Astrocyte of the spinal cord (primary cell): Measurements from ENCODE around the gene MN1.
A peak's percentile ranks its signal among the peaks of the same experiment; 100 is the strongest.

Experiments
- DNase-seq: peaks from one replicate; pipeline ENCODE4 v3.0.0; 2011; ENCODE audit warnings: low read depth, low spot score
- H3K4me3 ChIP-seq: 2 replicates; pipeline ENCODE4 v1.5.1; 2011; ENCODE audit warnings: low read depth, mild to moderate bottlenecking, low read length, moderate library complexity
- in situ Hi-C: cut with HindIII; loops from 2 replicates; pipeline ENCODE4 v1.10.0; 2017; ENCODE audit warnings: low sequenced_read_pairs
- TF ChIP-seq, protein P1 (sequence below): IDR thresholded peaks from 2 replicates; pipeline ENCODE4 v1.5.1; 2012; ENCODE audit warnings: low read depth, mild to moderate bottlenecking, low read length, inconsistent platforms

The MN1 gene

DNA sequence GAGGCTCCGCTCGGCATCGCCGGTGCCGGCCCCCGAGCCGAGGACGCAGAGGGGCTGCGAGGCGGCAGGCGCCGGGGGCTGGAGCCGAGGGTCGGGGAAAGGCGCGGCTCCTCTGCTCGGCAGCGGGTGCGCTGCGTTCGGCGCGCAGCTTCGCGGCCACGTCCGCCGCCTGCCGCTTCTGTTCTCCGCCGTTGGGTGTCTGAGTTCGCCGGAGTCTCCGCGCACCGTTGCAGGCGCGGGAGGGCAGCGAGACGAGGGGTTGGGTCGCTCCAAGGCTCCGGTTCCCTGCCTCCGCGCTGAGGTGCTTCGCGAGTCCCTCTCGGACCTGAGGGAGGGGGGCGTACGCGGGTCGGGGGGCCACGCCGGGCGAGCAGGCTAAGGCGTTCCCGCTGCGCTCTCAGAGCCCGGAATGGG, 347 bp downstream of the MN1 start:
- peak overlapping the region; percentile 64 for H3K4me3 ChIP-seq
- peak; percentile 39 for DNase-seq
- in situ Hi-C loops = no loop called here
- TF ChIP-seq, protein P1, sequence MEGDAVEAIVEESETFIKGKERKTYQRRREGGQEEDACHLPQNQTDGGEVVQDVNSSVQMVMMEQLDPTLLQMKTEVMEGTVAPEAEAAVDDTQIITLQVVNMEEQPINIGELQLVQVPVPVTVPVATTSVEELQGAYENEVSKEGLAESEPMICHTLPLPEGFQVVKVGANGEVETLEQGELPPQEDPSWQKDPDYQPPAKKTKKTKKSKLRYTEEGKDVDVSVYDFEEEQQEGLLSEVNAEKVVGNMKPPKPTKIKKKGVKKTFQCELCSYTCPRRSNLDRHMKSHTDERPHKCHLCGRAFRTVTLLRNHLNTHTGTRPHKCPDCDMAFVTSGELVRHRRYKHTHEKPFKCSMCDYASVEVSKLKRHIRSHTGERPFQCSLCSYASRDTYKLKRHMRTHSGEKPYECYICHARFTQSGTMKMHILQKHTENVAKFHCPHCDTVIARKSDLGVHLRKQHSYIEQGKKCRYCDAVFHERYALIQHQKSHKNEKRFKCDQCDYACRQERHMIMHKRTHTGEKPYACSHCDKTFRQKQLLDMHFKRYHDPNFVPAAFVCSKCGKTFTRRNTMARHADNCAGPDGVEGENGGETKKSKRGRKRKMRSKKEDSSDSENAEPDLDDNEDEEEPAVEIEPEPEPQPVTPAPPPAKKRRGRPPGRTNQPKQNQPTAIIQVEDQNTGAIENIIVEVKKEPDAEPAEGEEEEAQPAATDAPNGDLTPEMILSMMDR = peak; percentile 3

DNA sequence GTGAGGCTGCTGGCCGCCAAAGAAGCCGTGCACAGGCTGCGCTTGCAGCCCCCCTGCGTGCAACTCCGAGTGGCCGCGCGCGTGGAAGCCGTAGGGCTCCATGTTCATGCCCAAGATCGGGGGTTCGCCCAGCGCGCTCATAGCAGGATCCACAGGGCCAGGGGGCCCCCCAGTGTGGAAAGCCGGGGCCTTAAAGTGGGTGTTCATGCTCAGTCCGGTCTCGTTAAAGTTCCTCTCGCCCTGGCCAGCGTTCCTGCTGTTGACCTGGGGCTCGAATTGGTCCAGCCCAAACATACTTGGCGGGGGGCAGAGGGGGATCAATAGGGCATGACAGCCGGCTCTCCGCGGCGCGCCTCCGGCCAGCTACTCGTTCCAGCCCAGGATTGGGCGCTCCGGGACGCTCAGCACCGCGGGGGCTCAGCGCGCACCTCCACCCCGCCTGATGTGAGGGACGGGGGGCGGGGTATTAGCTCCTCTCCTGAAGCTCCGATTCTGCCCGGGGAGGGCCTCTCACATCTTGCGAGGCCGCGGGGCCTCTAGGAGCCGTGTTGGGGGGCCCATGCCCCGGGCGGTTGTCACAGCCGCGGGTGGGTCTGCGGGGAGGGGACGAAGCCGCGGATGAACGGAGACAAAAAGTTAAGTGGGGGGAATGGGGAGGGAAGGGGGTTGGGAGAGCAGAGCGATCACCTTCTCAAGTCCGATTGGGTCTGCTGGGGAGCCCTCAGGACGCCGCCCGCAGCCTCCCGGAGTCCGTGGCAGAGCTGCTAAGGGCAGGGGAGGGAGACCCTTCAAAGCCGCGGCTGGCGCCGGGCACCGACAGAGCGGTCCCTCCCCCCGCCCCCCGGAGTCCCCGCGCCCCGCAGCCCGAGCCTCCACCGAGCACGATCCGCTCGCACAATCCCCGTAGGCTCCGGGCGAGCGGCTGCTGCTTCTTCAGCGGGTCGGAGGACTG, 1.0 kb downstream of the MN1 start:
- peak; percentile 42 for DNase-seq
- H3K4me3 ChIP-seq = peak overlapping the region; percentile 64
- in situ Hi-C loops = no loop called here
- TF ChIP-seq, protein P1 = no peak

DNA sequence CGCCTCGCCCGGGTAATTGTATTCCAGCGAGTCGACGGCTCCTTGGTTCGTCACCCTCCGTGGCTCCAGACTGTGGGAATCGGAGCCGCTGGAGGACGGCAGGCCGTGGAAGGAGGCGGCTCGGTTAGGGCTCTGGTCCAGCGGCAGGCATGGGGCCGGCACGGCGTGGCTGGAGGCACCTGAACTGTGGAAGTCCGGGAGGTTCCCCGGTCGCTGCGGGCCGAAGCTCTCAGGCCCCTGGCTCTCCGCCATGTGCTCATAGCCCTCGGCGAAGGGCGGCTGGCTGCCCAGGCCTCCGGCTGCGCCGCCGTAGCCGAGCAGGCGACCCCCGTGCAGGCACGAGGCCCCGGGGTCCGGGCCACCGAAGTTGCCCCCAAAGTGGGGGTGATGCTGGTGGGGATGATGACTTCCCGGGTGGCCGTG, 1.7 kb downstream of the MN1 start:
- in situ Hi-C loops = no loop called here
- TF ChIP-seq, protein P1 = no peak
- H3K4me3 ChIP-seq = peak overlapping the region; percentile 64
- DNase-seq = no peak

DNA sequence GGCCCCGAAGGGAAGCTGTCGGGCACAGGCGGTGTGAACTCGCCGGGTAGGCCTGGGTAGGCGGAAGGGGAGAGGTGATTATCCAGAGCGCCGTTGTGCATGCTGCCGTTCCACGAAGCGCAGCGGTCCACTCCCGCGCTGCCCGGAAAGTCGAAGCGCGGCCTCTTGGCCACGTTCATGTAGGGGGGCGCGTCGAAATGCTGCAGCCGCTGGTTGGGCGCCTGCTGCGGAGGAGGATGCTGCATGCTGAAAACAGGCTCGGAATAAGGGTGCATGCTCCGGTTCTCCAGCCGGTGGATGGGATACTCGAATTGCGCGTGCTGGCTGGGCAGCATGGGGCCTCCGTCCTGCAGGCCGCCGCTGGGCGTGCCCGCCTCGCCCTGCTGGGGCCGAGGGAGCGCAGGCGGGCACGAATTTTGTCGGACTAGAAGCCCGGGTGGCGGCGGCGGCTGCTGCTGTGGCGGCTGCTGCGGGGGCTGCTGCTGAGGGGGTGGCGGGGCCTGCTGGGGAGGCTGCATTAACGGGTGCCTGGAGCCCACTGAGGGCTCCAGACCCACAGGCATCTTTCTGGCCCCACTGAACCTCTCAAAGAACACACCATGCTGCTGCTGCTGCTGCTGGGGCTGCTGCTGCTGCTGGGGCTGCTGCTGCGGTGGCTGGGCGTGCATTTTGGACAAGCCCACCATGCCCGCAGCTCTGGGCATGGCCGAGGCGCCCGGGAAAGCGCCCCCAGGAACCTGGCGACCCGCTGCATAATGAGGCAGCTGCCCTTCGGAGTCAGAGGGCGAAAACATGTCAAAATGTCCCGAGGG, 2.3 kb downstream of the MN1 start:
- peak; percentile 48 for DNase-seq
- TF ChIP-seq, protein P1 = no peak
- H3K4me3 ChIP-seq = peak overlapping the region; percentile 64
- in situ Hi-C loops = no loop called here

DNA sequence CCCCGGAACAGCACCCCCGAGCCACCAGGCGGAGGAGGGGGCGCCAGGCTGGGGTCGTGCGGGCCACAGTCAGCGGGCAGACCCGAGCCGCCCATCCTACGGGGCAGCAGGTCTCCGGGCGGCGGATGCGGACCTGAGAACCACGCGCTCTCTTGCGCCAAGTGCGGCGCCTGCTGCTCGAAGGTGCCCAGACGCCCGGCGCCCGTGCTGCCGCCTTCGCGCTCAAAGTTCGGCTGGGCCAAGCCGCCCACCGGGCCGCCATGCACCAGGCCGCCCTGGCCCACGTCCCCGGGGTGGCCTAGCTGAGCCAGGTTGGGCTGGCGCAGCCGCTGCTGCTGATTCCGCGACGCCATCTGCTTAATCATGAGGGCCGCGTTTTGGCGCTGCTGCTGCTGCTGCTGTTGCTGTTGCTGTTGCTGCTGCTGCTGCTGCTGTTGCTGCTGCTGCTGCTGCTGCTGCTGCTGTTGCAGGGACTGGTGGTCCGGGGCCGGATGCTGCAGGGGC, 3.0 kb downstream of the MN1 start:
- DNase-seq = no peak
- H3K4me3 ChIP-seq = peak overlapping the region; percentile 14
- TF ChIP-seq, protein P1 = no peak
- in situ Hi-C loops = no loop called here

DNA sequence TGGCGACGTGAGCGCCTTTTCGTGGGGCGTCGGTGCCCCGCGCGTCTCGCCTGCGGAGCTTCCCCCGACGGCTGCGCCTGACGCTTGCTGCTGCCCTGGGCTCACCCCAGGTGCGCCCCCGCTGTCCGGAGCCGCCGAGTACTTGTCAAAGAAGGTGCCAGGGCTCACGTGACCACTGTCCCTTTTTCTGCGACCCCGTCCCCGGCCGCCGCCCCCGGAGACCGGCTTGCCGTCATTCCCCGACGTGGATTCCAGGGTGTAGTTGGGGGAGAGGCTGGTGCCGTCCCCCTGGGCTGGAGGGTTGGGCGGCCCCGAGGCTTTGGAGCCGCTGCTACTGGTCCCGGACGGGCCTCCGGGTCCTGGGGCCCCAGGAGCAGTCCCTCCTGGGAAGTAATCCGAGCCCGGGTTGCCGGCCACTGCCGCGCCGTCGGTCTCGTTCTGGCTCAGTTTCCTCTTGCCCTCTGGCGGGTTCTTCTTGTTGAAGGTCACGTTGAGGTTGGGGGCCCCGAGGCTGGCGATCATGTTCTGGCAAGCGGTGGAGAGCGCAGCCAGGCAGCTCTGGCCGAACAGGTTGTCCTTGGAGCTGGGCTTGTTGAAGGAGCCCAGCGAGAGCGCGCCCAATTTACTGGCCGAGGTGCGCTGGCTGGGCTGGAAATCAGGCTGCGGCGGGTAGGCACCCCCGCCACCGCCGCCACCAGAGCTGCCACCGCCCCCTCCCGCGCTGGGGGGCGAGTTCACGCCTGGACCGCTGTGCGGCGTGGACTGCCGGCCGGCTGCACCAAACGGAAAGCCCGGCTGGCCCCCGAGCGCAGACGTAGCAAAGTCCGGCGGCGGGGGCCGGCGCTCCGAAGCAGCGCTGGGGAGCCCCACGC, 3.8 kb downstream of the MN1 start:
- peak overlapping the region; percentile 22 for H3K4me3 ChIP-seq
- TF ChIP-seq, protein P1 = no peak
- in situ Hi-C loops = no loop called here
- DNase-seq = no peak
